ENCODE data around the gene RNF214. TPM values are rescaled to one million over a fixed set of nuclear protein-coding genes. Genes with fewer than 3 reads are reported as not detected.
"Not testable (repeated sequence)": the region's sequence is repeated elsewhere in the genome, so short reads cannot be mapped to it uniquely, and the experiment has no call there.

The RNF214 gene
- 4.7 TPM for total RNA-seq

DNA sequence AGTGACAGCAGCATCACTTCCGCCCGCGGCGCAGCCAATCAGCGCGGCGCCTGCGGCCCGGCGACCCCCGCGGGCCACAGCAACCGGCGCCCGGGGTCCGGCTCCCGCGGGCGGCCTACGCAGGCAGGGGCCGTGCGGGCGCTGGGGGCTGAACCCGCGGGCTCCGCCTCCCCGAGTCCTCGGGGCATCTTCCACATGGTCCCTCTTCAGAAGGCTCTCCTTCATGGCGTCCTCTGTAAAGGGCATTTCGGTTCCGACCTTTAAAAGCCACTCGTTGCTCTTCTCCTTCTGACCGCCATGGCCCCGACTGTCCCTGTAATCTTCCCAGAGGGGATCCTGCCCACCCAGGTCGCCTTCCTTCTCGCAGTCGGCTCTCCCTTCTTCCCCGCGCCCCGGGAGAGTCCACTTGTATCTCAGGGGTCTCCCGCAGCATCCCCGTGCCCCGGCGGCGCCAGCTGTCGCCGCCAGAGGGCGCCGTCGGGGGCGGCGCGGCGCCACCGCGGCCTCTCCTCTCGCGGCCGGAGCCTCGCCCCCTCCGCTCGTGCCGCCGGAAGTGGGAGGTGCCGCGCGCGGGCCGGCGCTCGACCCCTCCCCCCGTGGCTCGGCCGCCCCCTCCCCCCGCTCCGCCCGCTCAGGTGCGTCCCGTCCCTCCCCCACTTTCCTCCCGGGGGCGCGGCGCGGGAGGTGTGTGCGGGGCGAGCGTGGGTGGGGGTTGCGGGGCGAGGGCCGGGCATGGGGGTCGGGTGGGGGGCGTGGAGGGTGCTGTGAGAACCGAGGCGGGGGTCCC, at the start of gene RNF214:
Gene RNF214 (plus strand): TSS at position 580 of the 787 bp plus-strand sequence. CDS start 1,602 bp downstream, outside the sequence.
- no peaks in the 10 kb centered on the region for H3K9me3 ChIP-seq (ENCODE audit: low read depth, low read length)
- no peaks in the 10 kb centered on the region for H3K27me3 ChIP-seq (ENCODE audit: insufficient read depth, low read length)
- H3K4me3 ChIP-seq (ENCODE audit: low read length) = peak within 1 kb of the TSS; percentile 95
- peaks cover 37% of the 10 kb centered on the region for H3K4me1 ChIP-seq (ENCODE audit: insufficient read depth, low read length)

DNA sequence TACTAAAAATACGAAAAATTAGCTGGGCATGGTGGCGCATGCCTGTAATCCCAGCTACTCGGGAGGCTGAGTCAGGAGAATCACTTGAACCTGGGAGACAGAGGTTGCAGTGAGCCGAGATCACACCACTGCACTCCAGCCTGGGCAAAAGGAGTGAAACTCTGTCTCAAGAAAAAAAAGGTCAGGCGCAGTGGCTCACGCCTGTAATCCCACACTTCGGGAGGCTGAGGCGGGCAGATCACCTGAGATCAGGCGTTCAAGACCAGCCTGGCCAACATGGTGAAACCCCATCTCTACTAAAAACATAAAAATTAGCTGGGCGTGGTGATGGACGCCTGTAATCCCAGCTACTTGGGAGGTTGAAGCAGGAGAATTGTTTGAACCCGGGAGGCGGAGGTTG, 49.3 kb upstream of the RNF214 start:
- peaks cover 54% of the 10 kb centered on the region for H3K4me1 ChIP-seq (ENCODE audit: insufficient read depth, low read length)
- not testable (repeated sequence) for H3K27me3 ChIP-seq (ENCODE audit: insufficient read depth, low read length); H3K9me3 ChIP-seq (ENCODE audit: low read depth, low read length); H3K4me3 ChIP-seq (ENCODE audit: low read length)

DNA sequence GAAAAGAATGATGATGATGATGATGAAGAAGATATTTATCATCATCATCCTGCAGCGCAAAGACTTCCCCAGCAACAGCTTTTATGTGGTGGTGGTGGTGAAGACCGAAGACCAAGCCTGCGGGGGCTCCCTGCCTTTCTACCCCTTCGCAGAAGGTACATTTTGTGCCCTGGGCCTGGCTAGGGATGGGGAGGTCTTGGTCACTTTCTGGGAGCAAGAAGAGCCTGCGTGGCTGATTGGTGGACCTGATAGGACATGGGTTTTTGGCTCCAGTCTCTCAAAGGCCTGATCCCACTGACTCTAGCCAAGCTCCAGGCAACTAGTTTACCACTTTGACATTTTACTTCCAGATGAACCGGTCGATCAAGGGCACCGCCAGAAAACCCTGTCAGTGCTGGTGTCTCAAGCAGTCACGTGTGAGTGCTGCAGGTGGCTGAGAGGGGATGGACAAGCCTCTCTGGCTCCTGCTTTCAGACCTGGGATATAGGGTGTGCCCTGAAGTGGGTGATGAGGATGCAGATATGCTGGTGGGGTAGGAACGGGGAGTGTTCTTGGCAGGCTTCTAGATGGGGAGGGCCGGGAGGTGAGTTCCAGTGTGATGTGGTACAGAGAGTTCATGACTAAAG, 48.6 kb upstream of the RNF214 start:
- no peaks in the 10 kb centered on the region for H3K27me3 ChIP-seq (ENCODE audit: insufficient read depth, low read length)
- H3K4me3 ChIP-seq (ENCODE audit: low read length) = no peak overlapping the region
- peaks cover 58% of the 10 kb centered on the region for H3K4me1 ChIP-seq (ENCODE audit: insufficient read depth, low read length)
- H3K9me3 ChIP-seq (ENCODE audit: low read depth, low read length) = no peaks in the 10 kb centered on the region

DNA sequence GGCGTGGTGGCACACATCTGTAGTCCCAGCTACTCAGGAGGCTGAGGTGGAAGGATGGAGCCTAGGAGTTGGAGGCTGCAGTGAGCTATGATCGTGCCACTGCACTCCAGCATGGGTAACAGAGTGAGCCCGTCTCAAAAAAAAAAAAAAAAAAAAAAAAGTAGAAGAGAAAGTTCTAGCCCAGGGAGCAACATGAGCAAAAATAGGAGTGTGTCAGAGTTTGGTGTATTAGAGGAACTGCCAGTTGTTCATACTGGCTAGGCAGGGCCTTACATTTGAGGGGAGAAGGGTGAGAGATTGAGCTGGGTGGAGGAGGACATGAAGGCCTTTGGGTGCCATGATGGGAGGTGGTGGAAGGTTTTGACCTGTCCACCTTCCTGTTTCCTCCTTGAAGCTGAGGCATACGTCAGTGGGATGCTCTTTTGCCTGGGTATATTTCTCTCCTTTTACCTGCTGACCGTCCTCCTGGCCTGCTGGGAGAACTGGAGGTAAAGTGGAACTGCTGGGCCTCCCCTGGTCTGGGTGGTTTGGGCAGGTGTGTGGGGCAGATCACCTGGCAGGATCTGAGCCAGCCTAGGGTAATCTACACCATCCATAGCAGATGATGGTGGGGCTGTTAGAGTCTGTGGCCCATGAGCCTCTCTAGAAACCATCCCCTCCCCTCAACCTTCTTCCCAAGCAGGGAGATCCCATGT, 46.6 kb upstream of the RNF214 start:
- H3K4me3 ChIP-seq (ENCODE audit: low read length) = no peak overlapping the region
- H3K9me3 ChIP-seq (ENCODE audit: low read depth, low read length) = no peaks in the 10 kb centered on the region
- H3K4me1 ChIP-seq (ENCODE audit: insufficient read depth, low read length) = peaks cover 60% of the 10 kb centered on the region
- no peaks in the 10 kb centered on the region for H3K27me3 ChIP-seq (ENCODE audit: insufficient read depth, low read length)

DNA sequence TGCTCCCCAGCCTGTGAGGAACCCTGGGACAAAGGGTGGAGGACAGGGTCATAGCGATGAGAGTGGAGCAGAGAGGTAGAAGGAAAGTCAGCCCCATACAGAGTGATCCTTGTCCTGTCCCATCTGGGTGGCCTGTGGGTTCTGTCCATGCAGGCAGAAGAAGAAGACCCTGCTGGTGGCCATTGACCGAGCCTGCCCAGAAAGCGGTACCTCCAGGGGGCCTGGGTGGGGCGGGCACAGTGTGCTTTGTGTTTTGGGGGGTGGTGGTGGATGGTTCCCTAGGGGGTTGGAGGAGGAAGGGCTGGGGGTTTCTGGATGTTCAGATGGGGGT, 46.1 kb upstream of the RNF214 start:
- Histone ChIP-seq H3K4me1 (ENCODE audit: insufficient read depth, low read length) (peaks cover 55% of the 10 kb centered on the region), H3K4me3 (ENCODE audit: low read length) (no peak overlapping the region), H3K9me3 (ENCODE audit: low read depth, low read length) (no peaks in the 10 kb centered on the region), H3K27me3 (ENCODE audit: insufficient read depth, low read length) (no peaks in the 10 kb centered on the region)

DNA sequence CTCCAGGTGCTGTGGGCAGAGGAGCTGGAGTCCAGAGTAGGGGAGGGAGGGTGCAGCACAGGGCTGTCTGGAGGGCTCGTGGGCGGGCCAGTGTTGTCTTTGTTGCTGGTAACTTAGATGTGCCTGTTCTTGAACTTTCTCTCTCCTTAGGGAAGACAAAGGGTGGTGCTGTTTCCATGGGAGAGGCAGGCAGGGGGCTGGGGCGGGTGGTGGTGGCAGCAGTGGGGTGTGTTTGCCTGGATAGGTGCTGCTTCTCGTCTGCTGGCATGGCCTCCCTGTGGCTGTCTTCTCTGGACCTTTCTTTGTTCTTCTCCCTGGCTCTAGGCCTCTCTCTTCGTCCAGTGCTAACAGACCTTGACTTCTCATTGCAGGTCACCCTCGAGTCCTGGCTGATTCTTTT, 45.5 kb upstream of the RNF214 start:
- H3K4me1 ChIP-seq (ENCODE audit: insufficient read depth, low read length) = peaks cover 55% of the 10 kb centered on the region
- no peaks in the 10 kb centered on the region for H3K9me3 ChIP-seq (ENCODE audit: low read depth, low read length)
- H3K4me3 ChIP-seq (ENCODE audit: low read length) = no peak overlapping the region
- H3K27me3 ChIP-seq (ENCODE audit: insufficient read depth, low read length) = no peaks in the 10 kb centered on the region

DNA sequence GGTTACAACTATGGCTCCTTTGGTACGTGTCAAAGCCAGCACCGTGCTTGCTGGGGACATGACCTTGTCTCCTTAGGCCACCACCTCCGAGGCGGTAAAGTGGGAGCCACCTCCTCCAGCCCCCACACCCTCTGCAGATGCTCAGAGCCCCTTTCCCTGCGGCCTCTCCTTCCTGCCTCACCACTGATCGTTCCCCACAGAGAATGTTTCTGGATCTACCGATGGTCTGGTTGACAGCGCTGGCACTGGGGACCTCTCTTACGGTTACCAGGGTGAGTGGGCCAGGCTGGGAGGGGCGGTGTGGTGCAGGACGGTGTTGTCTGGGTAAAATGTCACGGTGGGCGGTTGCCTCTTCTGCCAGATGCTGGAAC, 45.1 kb upstream of the RNF214 start:
- Histone ChIP-seq H3K27me3 (ENCODE audit: insufficient read depth, low read length) (no peaks in the 10 kb centered on the region), H3K4me3 (ENCODE audit: low read length) (no peak overlapping the region), H3K4me1 (ENCODE audit: insufficient read depth, low read length) (peaks cover 55% of the 10 kb centered on the region), H3K9me3 (ENCODE audit: low read depth, low read length) (no peaks in the 10 kb centered on the region)

DNA sequence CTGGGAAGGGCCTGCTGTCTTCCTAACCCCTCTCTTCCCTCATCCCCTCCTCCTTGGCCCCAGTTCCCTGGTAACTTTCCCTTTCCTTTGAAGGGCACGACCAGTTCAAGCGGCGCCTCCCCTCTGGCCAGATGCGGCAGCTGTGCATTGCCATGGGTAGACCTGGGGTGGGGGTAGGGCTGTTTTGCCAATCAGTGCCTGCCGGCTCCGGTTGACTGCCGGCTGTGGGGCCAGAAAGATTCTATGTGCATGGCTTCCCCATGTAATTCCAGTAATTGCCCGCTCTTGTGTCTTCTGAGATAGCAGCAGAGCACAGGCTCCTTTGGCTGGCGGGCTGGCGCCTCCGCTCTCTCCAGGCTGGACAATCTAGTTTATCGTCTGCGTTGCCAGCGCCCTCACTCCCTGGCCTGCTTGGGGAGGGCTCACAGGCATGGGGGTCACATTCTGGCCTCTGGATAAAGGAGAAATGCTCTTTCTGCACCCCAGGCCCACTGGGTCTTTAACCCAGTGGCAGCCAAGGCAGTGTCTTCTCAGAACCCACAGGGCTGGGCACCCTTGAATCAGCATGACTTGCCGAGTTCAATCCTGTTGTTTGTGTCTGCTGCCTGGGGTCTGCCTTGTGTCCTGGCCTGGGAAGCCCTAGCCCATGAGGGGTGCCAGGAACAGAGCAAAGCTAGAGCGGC, 44.5 kb upstream of the RNF214 start:
- no peak overlapping the region for H3K4me3 ChIP-seq (ENCODE audit: low read length)
- H3K27me3 ChIP-seq (ENCODE audit: insufficient read depth, low read length) = no peaks in the 10 kb centered on the region
- H3K9me3 ChIP-seq (ENCODE audit: low read depth, low read length) = no peaks in the 10 kb centered on the region
- peaks cover 55% of the 10 kb centered on the region for H3K4me1 ChIP-seq (ENCODE audit: insufficient read depth, low read length)

DNA sequence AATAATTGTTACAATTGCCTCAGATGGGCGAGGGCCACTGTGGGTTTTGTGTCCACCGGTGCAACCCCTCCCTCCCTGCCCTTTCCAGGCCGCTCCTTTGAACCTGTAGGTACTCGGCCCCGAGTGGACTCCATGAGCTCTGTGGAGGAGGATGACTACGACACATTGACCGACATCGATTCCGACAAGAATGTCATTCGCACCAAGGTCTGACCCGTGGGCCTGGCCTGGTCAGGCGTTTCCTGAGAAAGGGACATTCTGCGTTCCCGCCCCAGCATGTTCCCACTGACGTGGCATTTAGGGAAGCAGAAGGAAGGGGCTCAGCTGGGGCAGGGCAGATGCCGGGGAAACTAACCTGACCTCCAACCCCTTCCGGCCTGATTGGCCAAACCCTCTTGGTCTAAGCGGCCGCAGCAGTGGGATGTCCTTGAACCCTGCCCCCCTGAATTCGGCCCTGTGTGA, 43.8 kb upstream of the RNF214 start:
- H3K9me3 ChIP-seq (ENCODE audit: low read depth, low read length) = no peaks in the 10 kb centered on the region
- peaks cover 55% of the 10 kb centered on the region for H3K4me1 ChIP-seq (ENCODE audit: insufficient read depth, low read length)
- no peak overlapping the region for H3K4me3 ChIP-seq (ENCODE audit: low read length)
- no peaks in the 10 kb centered on the region for H3K27me3 ChIP-seq (ENCODE audit: insufficient read depth, low read length)

DNA sequence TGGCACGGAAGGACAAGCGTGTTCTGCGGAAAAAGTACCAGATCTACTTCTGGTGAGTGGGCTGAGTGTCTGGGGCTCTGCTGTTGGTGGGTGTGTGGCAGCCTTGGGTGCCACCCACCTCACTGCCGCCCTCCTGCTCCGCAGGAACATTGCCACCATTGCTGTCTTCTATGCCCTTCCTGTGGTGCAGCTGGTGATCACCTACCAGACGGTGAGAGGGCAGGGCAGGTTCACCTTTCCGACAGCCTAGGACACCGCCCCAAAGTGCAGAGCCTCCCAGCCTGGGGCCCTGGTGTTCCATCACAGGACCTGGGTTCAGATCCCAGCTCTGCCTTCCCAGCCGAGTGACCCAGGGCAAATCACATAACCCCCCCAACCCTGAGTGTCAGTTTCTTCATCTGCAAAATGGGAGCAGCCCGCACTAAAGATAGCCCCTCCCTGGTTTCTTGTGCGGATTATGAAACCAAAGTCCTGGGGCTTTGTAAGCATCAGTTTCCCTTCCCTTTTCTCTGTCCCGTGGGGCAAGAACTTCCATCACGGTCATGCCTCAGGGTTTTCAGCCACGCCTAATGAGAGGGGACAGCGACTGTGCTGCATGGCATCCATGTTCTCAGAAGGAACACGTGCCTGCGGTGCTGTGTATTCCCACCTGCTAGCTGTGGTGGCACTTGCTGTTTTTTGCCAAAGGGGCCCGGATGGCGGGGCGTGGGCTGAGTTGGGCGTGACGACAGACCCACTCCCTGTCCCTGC, 43.1 kb upstream of the RNF214 start:
- Histone ChIP-seq H3K4me3 (ENCODE audit: low read length) (no peak overlapping the region), H3K9me3 (ENCODE audit: low read depth, low read length) (no peaks in the 10 kb centered on the region), H3K27me3 (ENCODE audit: insufficient read depth, low read length) (no peaks in the 10 kb centered on the region), H3K4me1 (ENCODE audit: insufficient read depth, low read length) (peaks cover 56% of the 10 kb centered on the region)

DNA sequence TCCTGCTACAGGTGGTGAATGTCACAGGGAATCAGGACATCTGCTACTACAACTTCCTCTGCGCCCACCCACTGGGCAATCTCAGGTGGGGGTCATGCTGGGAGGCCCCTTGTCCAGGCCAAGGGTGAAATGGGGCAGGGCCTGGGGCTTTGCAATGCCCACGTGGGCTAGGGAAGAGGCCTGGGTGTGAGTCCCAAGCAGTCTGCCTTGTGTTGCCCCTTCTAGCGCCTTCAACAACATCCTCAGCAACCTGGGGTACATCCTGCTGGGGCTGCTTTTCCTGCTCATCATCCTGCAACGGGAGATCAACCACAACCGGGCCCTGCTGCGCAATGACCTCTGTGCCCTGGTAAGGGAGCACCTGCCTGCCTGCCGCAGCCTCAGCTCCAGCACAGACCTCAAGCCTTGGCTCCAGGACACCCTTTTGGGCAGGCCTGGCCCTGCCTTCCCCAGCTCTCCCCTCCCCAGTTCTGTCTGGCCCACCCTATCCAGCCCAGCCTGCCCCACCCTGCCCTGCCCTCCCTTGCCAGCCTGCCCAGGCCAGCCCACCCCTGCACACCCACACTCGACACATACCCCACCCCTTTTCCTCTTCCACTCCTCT, 42.4 kb upstream of the RNF214 start:
- peaks cover 61% of the 10 kb centered on the region for H3K4me1 ChIP-seq (ENCODE audit: insufficient read depth, low read length)
- no peak overlapping the region for H3K4me3 ChIP-seq (ENCODE audit: low read length)
- H3K9me3 ChIP-seq (ENCODE audit: low read depth, low read length) = no peaks in the 10 kb centered on the region
- H3K27me3 ChIP-seq (ENCODE audit: insufficient read depth, low read length) = no peaks in the 10 kb centered on the region

DNA sequence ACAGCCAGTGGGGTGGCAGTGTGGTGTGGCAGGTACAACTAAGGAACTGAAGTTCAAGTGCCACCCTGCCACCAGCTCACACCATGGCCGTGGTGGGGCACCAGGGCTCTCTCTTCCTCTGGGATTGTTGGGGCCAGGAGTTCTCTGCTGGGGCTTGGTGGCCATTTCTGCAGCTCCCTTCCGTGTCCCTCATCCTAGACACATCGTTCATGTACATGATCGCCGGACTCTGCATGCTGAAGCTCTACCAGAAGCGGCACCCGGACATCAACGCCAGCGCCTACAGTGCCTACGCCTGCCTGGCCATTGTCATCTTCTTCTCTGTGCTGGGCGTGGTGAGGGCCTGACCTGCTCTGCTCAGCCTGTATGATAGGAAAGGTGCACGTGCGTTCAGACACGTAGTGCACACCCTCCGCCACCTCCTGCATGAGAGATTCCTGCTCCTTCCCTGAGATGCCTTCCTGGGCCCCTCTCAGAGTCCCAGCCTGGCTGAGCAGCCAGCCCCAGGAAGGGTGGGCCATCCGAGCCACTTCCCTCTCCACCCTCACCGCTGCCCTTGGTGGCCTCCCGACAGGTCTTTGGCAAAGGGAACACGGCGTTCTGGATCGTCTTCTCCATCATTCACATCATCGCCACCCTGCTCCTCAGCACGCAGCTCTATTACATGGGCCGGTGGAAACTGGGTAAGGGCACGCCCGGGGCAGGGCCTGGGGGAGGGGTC, 40.6 kb upstream of the RNF214 start:
- Histone ChIP-seq H3K4me3 (ENCODE audit: low read length) (no peak overlapping the region), H3K4me1 (ENCODE audit: insufficient read depth, low read length) (peaks cover 52% of the 10 kb centered on the region), H3K9me3 (ENCODE audit: low read depth, low read length) (no peaks in the 10 kb centered on the region), H3K27me3 (ENCODE audit: insufficient read depth, low read length) (no peaks in the 10 kb centered on the region)

DNA sequence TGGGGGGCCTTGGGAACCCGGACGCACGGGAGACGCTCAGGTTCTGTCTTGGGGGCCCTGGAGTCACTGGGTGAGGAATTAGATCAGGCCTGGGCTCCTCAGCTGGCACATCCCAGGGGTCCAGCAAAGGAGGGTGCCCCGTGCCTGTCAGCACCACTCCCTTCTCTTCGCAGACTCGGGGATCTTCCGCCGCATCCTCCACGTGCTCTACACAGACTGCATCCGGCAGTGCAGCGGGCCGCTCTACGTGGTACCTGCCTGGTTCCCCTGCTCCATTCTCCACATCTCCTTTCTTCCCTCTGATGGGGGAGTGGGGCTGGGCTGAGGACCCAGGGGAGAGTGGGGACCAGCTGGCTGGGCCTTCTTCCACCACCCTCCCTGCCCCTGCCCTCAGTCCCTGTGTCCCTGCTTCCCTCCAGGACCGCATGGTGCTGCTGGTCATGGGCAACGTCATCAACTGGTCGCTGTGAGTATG, 40.0 kb upstream of the RNF214 start:
- H3K9me3 ChIP-seq (ENCODE audit: low read depth, low read length) = no peaks in the 10 kb centered on the region
- H3K4me1 ChIP-seq (ENCODE audit: insufficient read depth, low read length) = peaks cover 46% of the 10 kb centered on the region
- H3K27me3 ChIP-seq (ENCODE audit: insufficient read depth, low read length) = no peaks in the 10 kb centered on the region
- H3K4me3 ChIP-seq (ENCODE audit: low read length) = no peak overlapping the region

Measured in mononuclear cell (primary cell).